NCI-H1048 (cell line): ENCODE results near the gene CLASP1.
"Not testable (repeated sequence)": the region's sequence is repeated elsewhere in the genome, so short reads cannot be mapped to it uniquely, and the experiment has no call there.

Source experiments
- DNase-seq: peaks from one replicate; lab custom pipeline; 2025; lab: John Stamatoyannopoulos, UW

Gene CLASP1

GRCh38 chr2:121505005-121505404 is 144.3 kb downstream of the CLASP1 start:
- DNase-seq: no peak

DNA sequence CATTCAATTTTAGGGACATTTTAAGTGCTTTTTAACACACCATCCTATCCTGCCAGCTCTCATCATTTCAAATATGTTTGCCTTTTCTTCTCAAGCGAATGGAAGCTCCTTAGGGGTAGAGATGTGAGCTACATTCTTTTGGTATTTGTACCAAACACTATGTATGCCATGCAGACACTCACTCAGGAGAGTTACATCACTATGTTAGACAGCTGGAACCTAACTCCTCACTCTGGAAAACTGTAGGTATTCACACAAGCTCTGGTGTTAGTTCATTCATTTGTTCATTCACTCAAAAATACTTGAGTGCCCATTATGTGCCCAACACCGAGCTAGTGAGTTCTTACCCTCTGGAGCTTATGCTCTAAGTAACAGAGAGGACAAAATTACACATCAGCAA is 144.9 kb downstream of the CLASP1 start:
- no peak for DNase-seq

- DNase-seq: no peak
These were observed 146.5 kb downstream of the CLASP1 start for GRCh38 chr2:121502781-121503180.

DNA sequence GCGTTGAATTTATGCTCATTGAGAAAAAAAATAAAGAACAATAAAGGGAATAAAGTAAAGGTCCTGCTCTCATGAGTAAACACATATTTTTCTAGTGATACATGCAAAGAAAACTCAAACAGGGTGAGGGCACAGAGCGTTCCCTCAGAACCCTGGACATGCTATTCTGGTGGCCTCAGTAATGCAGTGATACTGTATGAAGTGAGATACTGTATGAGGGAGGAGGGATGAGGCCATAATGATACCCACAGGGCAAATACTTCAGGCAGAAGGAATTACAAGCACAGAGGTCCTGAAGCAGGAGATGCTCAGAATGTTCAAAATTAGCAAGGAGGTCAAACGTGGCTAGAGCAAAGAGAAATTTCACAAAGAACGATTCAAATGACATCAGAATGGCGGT is 147.0 kb downstream of the CLASP1 start:
- no peak for DNase-seq

DNA sequence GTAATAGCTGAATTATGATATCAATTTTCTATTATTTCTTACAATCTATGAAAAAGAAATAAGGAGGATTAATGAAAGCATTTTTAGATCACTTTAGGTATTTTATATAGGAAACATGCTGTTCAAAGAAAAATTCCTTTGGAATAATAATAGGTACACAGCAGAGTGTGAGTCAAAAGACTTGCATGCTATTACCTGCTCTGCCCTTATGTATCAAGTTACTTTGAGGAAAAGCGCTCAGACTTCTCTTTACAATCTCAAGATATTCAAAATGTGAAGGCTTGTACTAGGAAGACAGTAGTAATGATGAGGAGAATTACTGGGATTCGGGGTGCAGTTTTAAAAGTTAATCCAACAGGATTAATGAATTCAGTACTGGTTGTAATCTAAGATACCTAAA is 147.7 kb downstream of the CLASP1 start:
- DNase-seq: no peak

- no peak for DNase-seq
These were observed 148.2 kb downstream of the CLASP1 start for GRCh38 chr2:121501031-121501430.

DNA sequence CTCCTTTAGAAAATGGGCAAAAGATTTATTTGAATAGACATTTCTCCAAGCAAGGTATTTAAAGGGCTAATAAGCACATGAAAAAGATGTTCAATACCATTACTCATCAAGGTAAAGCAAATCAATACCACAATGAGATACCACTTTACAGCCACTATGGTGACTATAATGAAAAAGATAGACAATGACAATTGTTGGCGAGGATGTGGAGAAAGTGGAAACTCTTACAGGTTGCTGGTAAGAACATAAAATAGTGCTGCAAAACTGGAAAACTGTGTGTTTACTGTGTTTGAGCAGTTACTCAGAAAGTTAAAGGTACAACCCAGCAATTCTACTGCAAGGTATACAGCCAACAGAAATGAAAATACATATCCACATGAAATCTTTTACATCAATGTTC is 150.5 kb downstream of the CLASP1 start:
- no peak for DNase-seq

DNA sequence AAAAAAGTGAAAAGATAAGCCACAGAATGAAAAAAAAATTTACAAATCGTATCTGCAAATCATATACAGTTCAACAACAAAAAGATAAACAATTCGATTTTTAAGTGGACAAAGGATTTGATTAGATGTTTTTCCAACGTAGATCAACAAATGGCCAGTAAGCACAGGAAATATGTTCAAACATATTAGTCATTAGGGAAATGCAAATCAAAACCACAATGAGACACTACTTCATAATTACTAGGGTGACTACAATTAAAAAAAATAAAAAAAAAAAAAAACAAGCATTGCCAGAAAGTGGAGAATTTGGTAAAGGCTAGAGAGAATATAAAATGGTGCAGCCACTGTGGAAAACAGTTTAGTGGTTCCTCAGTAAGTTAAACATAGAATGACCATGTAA is 156.9 kb downstream of the CLASP1 start:
- no peak for DNase-seq

DNA sequence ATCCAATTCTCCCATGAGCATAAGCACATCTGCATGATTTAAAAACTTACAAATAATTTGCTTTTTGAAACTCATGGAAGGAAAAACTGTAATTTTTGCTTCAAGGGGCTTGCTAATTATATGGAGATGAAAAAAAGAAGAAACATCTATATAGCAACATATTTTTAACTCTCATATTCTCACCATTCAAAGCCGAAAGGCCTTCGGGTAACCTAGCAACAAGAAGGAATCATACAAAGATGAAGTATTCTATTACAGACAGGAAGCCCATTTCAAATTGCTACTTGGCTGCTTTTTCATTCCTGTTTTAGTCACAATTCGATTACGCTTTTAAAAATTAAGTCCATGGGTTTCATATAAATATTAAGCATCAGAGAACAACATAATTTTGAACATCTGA is 157.7 kb downstream of the CLASP1 start:
- DNase-seq: no peak

DNA sequence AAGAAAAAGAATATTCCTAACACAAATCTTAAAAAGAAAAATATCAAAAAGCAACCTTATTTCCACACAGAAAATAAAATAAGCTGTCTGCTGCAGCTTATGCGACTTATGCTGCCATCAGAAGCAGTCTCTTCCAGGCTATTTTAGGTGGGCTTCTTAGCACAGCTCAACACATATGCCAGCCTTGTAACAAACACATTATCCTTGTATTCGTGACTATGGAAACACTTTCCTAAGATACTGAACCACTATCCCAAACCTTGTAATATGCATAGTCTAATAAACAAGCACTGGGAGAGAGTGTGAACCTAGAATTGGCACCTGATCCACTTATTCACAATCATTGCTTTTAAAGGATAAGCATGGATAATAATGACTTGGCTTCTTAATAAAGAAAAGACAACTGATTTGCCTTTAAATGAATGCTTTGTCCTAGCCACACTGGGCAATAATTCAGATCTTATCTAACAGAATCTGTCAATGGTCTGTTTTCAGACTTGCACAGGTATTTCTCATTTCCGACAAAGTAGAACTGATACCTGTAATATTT is 158.6 kb downstream of the CLASP1 start:
- DNase-seq: no peak

DNA sequence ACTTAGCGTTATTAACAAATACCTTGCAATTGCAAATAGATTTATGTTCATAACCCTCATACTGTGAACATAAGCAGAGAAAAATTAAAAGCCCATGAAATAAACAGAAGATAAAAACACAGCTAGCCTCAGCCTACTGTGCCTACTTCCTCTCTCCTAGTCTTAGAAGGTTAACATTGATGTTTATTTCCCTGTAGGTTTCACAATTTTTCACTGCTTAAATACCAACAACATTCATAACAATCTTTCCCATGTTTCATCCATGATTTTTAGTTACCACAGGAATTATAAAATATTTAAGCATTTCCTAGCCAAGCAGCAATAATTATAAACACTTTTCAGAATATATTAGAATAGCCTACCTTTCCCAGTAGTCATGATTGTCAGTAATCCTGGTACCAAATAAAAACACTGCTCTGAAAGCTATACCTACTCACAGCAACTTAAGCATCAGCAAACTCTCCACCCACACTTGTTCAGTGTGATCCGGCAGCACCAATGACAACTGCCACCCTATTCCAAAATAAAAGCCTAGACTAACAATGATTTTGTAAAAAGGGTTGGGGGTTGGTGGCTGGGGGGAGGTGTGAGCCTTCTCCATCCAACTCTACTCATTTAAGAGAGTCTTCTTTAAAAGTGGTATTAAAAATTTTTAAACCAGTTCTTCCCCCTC is 159.2 kb downstream of the CLASP1 start:
- DNase-seq: no peak

GRCh38 chr2:121489284-121489683 is 160.0 kb downstream of the CLASP1 start:
- DNase-seq: peak; percentile 51

DNA sequence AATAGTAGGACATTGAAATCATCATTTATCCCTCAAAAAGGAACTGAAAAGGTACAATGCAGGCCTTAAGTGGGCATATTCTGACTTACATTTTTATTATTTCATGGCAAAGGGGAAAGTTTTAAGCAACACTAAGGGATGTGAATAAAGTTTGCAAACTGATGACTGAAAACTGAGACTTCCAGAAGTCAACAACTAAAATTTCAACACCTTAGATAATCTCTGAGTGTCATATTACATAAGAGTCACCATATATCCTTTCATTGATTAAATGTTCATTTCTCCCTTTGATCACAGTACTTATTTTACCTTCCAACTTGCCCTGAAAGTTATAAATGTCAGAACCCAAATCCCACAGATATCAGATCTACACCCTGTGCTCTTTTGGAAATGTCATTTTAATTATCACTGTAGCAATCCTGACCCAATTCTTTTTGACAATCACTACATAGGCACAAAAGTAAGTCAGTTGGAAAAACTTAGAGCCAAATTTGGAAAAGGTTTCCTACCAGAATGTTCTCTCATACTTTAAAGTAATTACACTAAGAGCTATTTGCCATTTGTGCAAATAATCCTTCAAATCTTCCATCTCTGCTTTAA is 163.0 kb downstream of the CLASP1 start:
- DNase-seq: no peak

DNA sequence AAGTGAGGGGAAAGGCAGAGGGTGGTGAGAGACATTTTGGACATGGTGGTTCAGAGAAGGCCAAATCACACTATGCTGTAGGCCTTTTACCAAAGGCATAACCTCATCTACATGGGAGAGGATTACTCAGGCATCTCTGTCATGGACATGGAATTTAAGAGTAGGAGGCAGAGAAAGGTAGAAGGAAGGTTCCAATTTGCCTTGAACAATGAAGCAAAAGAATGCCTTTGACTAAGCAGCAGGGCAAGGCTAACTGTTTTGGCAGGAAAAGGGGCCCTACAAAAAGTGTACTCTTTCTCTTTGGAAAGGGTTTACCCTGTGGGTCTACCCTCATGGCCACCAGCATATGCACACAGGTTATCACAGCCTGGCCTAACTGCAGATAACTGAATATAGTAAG is 164.2 kb downstream of the CLASP1 start:
- no peak for DNase-seq

DNA sequence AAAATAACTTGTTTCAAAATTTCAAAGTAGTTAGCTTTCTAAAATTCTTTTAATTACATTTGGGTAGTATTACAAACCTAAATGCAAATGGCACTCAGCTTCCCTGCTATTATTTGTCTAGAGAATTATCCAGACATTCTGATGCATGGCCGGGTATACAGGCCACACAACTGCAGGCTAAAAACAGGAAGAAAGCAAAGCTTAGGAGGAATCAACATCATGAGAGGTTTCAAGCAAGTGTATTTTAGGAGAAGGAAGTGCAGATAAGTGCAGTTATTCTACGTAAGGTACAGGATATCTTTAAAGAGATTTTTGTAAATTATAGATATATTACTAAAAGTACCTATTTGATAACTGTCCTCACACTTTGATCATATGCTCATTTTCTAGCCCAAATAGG is 165.4 kb downstream of the CLASP1 start:
- DNase-seq: no peak

DNA sequence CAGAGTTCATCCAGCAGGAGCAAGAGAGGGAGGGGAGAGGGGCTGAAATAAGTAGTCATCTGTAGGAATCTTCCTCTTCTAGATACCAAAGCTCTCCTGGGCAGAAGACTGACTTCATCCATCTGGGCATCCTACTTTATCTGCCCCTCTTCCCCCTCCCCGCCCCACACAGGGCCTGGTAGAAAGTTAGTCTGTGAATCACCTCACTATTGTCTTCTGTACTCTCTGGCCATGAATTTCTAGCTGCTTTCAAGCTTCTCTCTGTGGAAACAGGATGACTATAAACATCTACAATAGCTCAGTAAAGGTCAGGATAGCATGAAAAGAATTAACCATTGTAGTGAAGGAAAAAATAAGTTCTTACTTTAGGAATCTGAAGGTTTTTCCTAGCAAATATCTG is 166.2 kb downstream of the CLASP1 start:
- DNase-seq: no peak

GRCh38 chr2:121480826-121481225 is 168.4 kb downstream of the CLASP1 start:
- no peak for DNase-seq

DNA sequence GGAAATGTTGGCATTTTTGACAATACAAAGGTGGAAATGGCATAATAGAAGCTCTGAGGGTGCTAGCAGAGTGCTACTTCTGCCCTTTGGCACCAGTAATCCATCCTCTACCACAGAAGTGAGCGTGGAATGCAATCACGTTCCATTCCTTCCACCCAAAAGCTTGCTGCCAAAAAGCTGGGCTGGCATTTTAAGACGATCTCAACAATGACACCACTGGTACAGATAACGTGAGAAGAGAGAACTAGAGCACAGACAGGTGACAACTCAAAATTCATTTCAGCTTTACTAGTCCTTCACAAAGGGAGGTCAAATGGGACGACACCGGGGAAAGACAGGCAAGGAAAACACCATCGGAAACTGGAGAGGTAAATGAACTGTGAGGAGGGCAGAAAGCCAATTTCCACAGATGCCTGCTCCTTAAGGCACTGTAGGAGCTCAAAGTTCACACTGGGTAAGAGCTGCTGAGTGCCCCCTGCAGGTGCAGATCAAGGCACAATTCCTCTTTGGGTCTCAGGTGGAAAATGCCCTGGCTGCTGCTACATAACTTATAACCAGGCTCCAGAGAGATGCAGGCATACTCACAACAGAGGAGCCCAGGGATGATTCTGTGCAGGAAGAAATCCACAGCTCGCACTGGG is 169.3 kb downstream of the CLASP1 start:
- no peak for DNase-seq

GRCh38 chr2:121478996-121479745 is 170.1 kb downstream of the CLASP1 start:
- DNase-seq: no peak

- not testable (repeated sequence) for DNase-seq
These were observed 170.8 kb downstream of the CLASP1 start for GRCh38 chr2:121478358-121478995.

DNA sequence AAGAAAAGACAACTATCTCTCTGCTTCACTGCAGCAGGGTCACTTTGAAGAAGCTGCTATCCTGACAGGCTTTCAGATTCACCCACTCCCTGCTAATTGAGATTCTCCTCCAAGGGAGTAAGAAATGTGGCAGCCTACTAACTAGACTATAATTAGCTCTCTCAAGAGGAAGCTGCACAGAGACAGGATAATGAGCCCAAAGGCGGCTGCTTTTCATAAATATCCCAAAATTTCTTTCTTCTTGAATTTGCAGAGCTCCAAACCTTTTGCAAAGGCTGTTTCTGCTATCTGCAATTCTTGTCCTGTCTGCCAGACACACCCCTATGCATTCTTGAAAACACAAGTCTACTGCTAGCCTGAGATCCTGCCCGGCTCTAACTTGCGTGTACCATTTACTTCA is 172.6 kb downstream of the CLASP1 start:
- no peak for DNase-seq
